IMR-90 (cell line): ENCODE data around the gene ISOC2. TPM values are rescaled to one million over a fixed set of nuclear protein-coding genes. Genes with fewer than 3 reads are reported as not detected.

ENCODE experiments used
- ATAC-seq: fragments of 200-7000 bp; cut with Tn5 transposase; 2 replicates; pipeline ENCODE4 v1.9.1; 2020; ENCODE audit warnings: low read depth, mild to moderate bottlenecking, moderate library complexity
- BruUV-seq: library from RNA; stranded (reverse); fragments of 400-500 nt; replicated peaks from 2 replicates; lab custom pipeline; 2021; lab: Mats Ljungman, UMichigan
- CTCF ChIA-PET: fragments of 300-600 bp; formaldehyde crosslinking; extraction: SDS; loops from one replicate; lab custom pipeline; 2021; ENCODE audit warnings: antibody characterized with exemption; lab: Yijun Ruan, JAX
- POLR2A ChIA-PET: fragments of 300-600 bp; sonication (Branson Sonifier 250); formaldehyde crosslinking; loops from one replicate; lab custom pipeline; 2022; ENCODE audit warnings: antibody characterized with exemption; ENCODE audit not compliant: unreplicated experiment; lab: Charles Lee
- DNase-seq: peaks from one replicate; pipeline ENCODE4 v3.0.0; 2013
- H2AFZ ChIP-seq: replicated peaks from 2 replicates; pipeline ENCODE3; 2013; ENCODE audit warnings: low read length, mild to moderate bottlenecking; ENCODE audit not compliant: poor library complexity
- H2AK5ac ChIP-seq: 2 replicates; pipeline ENCODE4 v1.6.1; 2013; ENCODE audit warnings: low read depth, low read length, inconsistent platforms
- H2AK9ac ChIP-seq: replicated peaks from 2 replicates; pipeline ENCODE3; 2013; ENCODE audit warnings: mild to moderate bottlenecking, low read depth, low read length, moderate library complexity; ENCODE audit not compliant: poor library complexity
- H2BK120ac ChIP-seq: 2 replicates; pipeline ENCODE4 v1.6.1; 2013; ENCODE audit warnings: low read depth, low read length, inconsistent platforms
- H2BK15ac ChIP-seq: 3 replicates; pipeline ENCODE4 v1.6.1; 2013; ENCODE audit warnings: low read depth, low read length, inconsistent platforms
- H2BK20ac ChIP-seq: 2 replicates; pipeline ENCODE4 v1.6.1; 2013; ENCODE audit warnings: low read depth, mild to moderate bottlenecking, inconsistent platforms, low read length, moderate library complexity
- H2BK5ac ChIP-seq: 2 replicates; pipeline ENCODE4 v1.6.1; 2013; ENCODE audit warnings: mild to moderate bottlenecking, low read depth, low read length, inconsistent platforms; ENCODE audit not compliant: poor library complexity, severe bottlenecking
- H3K14ac ChIP-seq: replicated peaks from 2 replicates; pipeline ENCODE4 v1.6.1; 2013; ENCODE audit warnings: low read depth, low read length, inconsistent platforms
- H3K18ac ChIP-seq: 2 replicates; pipeline ENCODE4 v1.6.1; 2013; ENCODE audit warnings: low read depth, low read length, control low read depth
- H3K23ac ChIP-seq: 2 replicates; pipeline ENCODE4 v1.6.1; 2013; ENCODE audit warnings: low read depth, low read length, inconsistent platforms
- H3K27ac ChIP-seq: 2 replicates; pipeline ENCODE4 v1.5.1; 2013; ENCODE audit warnings: mild to moderate bottlenecking, control low read depth, low read length; ENCODE audit not compliant: insufficient read depth
- H3K27me3 ChIP-seq: 2 replicates; pipeline ENCODE4 v1.6.1; 2013; ENCODE audit warnings: low read length; ENCODE audit not compliant: control insufficient read depth, insufficient read depth
- H3K36me3 ChIP-seq: 2 replicates; pipeline ENCODE4 v1.6.1; 2013; ENCODE audit warnings: low read length, mixed read lengths; ENCODE audit not compliant: control insufficient read depth, insufficient read depth
- H3K4ac ChIP-seq: 2 replicates; pipeline ENCODE4 v1.6.1; 2013; ENCODE audit warnings: low read depth, low read length, inconsistent platforms
- H3K4me1 ChIP-seq: 2 replicates; pipeline ENCODE4 v1.6.1; 2013; ENCODE audit warnings: low read length, mixed read lengths; ENCODE audit not compliant: control insufficient read depth, insufficient read depth
- H3K4me2 ChIP-seq: 2 replicates; pipeline ENCODE4 v1.6.1; 2013; ENCODE audit warnings: low read depth, mild to moderate bottlenecking, control low read depth, low read length, moderate library complexity
- H3K4me3 ChIP-seq: 2 replicates; pipeline ENCODE4 v1.5.1; 2013; ENCODE audit warnings: low read depth, mild to moderate bottlenecking, control low read depth, low read length, moderate library complexity; ENCODE audit not compliant: insufficient read depth
- H3K56ac ChIP-seq: 2 replicates; pipeline ENCODE4 v1.6.1; 2013; ENCODE audit warnings: low read length, inconsistent platforms; ENCODE audit not compliant: insufficient read depth; ENCODE audit errors: extremely low read depth
- H3K79me1 ChIP-seq, 2 experiments: 2 replicates each; pipeline ENCODE4 v1.6.1; 2013; ENCODE audit warnings: low read length in 2 of 2, inconsistent platforms in 1 of 2, low read depth in 1 of 2
- H3K9ac ChIP-seq: 2 replicates; pipeline ENCODE4 v1.6.1; 2013; ENCODE audit warnings: low read depth, low read length, control low read depth
- H3K9me1 ChIP-seq: 2 replicates; pipeline ENCODE4 v1.6.1; 2013; ENCODE audit warnings: low read length, inconsistent platforms; ENCODE audit not compliant: insufficient read depth
- H3K9me3 ChIP-seq: 2 replicates; pipeline ENCODE4 v1.6.1; 2013; ENCODE audit warnings: low read length; ENCODE audit not compliant: control insufficient read depth, insufficient read depth
- H4K20me1 ChIP-seq: 2 replicates; pipeline ENCODE4 v1.6.1; 2013; ENCODE audit warnings: low read length, inconsistent platforms; ENCODE audit not compliant: insufficient read depth
- H4K5ac ChIP-seq: 2 replicates; pipeline ENCODE4 v1.6.1; 2013; ENCODE audit warnings: mild to moderate bottlenecking, low read depth, low read length, control low read depth
- H4K8ac ChIP-seq, 2 experiments: 2 replicates each; pipeline ENCODE4 v1.6.1; 2013; ENCODE audit warnings: low read depth in 2 of 2, low read length in 2 of 2, control low read depth in 1 of 2, inconsistent platforms in 1 of 2
- H4K91ac ChIP-seq: 2 replicates; pipeline ENCODE4 v1.6.1; 2013; ENCODE audit warnings: low read depth, low read length, inconsistent platforms; ENCODE audit not compliant: insufficient read depth
- BHLHE40 ChIP-seq: fragments of 150-350 bp; IDR thresholded peaks from 2 replicates; pipeline ENCODE4 v1.6.1; 2016; ENCODE audit warnings: mild to moderate bottlenecking, low read depth, low read length
- CEBPB ChIP-seq: IDR thresholded peaks from 2 replicates; pipeline ENCODE4 v1.6.1; 2012; ENCODE audit warnings: low read depth, low read length, improper control_type of control experiment
- CHD1 ChIP-seq: IDR thresholded peaks from 2 replicates; pipeline ENCODE4 v1.6.1; 2012; ENCODE audit warnings: low read depth, low read length, improper control_type of control experiment
- CTCF ChIP-seq: conservative IDR thresholded peaks from 2 replicates; pipeline ENCODE4 v1.5.1; 2012; ENCODE audit warnings: mild to moderate bottlenecking, low read depth, low read length, improper control_type of control experiment
- ELK1 ChIP-seq: fragments of 150-350 bp; IDR thresholded peaks from 2 replicates; pipeline ENCODE4 v1.6.1; 2016; ENCODE audit warnings: low read depth, mild to moderate bottlenecking, low read length, moderate library complexity, borderline replicate concordance
- FOS ChIP-seq: fragments of 150-350 bp; IDR thresholded peaks from 2 replicates; pipeline ENCODE4 v1.6.1; 2016; ENCODE audit warnings: low read depth, low read length
- MAFK ChIP-seq: IDR thresholded peaks from 2 replicates; pipeline ENCODE4 v1.6.1; 2012; ENCODE audit warnings: low read depth, low read length, improper control_type of control experiment
- MAZ ChIP-seq: IDR thresholded peaks from 2 replicates; pipeline ENCODE4 v1.6.1; 2012; ENCODE audit warnings: low read depth, mild to moderate bottlenecking, low read length, improper control_type of control experiment, moderate library complexity, borderline replicate concordance
- MXI1 ChIP-seq: IDR thresholded peaks from 2 replicates; pipeline ENCODE4 v1.6.1; 2012; ENCODE audit warnings: low read depth, mild to moderate bottlenecking, low read length, moderate library complexity, borderline replicate concordance
- NFE2L2 ChIP-seq: fragments of 150-350 bp; IDR thresholded peaks from 2 replicates; pipeline ENCODE4 v1.6.1; 2016; ENCODE audit warnings: low read depth, mild to moderate bottlenecking, low read length
- POLR2A ChIP-seq: IDR thresholded peaks from 2 replicates; pipeline ENCODE4 v1.6.1; 2012; ENCODE audit warnings: mild to moderate bottlenecking, low read depth, low read length
- RAD21 ChIP-seq: IDR thresholded peaks from 2 replicates; pipeline ENCODE4 v1.6.1; 2012; ENCODE audit warnings: low read length, improper control_type of control experiment
- RCOR1 ChIP-seq: IDR thresholded peaks from 2 replicates; pipeline ENCODE4 v1.6.1; 2012; ENCODE audit warnings: mild to moderate bottlenecking, low read length, improper control_type of control experiment; ENCODE audit not compliant: insufficient replicate concordance
- RFX5 ChIP-seq: IDR thresholded peaks from 2 replicates; pipeline ENCODE4 v1.8.0; 2012; ENCODE audit warnings: low read depth, mild to moderate bottlenecking, low read length, moderate library complexity
- SMC3 ChIP-seq: fragments of 150-350 bp; IDR thresholded peaks from 2 replicates; pipeline ENCODE4 v1.6.1; 2016; ENCODE audit warnings: low read depth, mild to moderate bottlenecking, antibody characterized with exemption, low read length, moderate library complexity
- WGBS, 2 experiments: methylation state at CpG; one replicate each; pipeline versions ENCODE4 v1.1.5 to v1.1.7; 2013; ENCODE audit warnings: missing lambda C conversion rate in 2 of 2; ENCODE audit not compliant: insufficient read length in 1 of 2; ENCODE audit errors: extremely low coverage in 2 of 2; 5-methylcytosine and 5-hydroxymethylcytosine counted together
- dilution Hi-C: fragments of 300-500 bp; cut with HindIII; formaldehyde crosslinking; loops from one replicate; pipeline ENCODE4 v1.14.3; 2018; ENCODE audit warnings: low sequenced_read_pairs; ENCODE audit not compliant: unreplicated experiment
- in situ Hi-C: fragments of 300-500 bp; cut with MboI; formaldehyde crosslinking; loops from 3 replicates; pipeline ENCODE4 v1.14.3; 2019; ENCODE audit warnings: low sequenced_read_pairs, inconsistent platforms, mixed read lengths
- intact Hi-C: fragments of 100-400 bp; cut with micrococcal nuclease; formaldehyde crosslinking; loops from 2 replicates; pipeline ENCODE4 v1.10.0; 2022
- polyA plus RNA-seq, 3 experiments: library from polyadenylated mRNA; depleted of rRNA; stranded (reverse); fragments of >200 nt; gene quantifications; 2 replicates each; pipeline ENCODE4 v1.2.3, GENCODE V29; 2012; ENCODE audit warnings: low replicate concordance in 1 of 3
- total RNA-seq: library from RNA; depleted of rRNA; stranded (reverse); fragments of >200 nt; gene quantifications from 2 replicates; pipeline ENCODE4 v1.2.3, GENCODE V29; 2012
- TF ChIP-seq, protein P1 (sequence below): fragments of 150-350 bp; IDR thresholded peaks from 2 replicates; pipeline ENCODE4 v1.6.1; 2017; ENCODE audit warnings: mild to moderate bottlenecking, antibody characterized with exemption, low read length, low read depth

The ISOC2 gene
- total and polyA plus RNA-seq, 2 of the 4 experiments (the other 2 are of a cell fraction): 56.1 to 82.1 TPM

GRCh38 chr19:55419624-55420236, 41.7 kb downstream of the ISOC2 start:
- Histone ChIP-seq H2BK120ac (no peak overlapping the region), H3K4me1 (no peaks in the 10 kb centered on the region), H3K23ac (no peak overlapping the region), H2BK20ac (no peak overlapping the region), H3K9me3 (no peaks in the 10 kb centered on the region), H3K4me3 (no peak overlapping the region), H3K79me1 (no peaks in the 10 kb centered on the region), H3K9ac (no peak overlapping the region), H3K18ac (no peak overlapping the region), H3K36me3 (no peaks in the 10 kb centered on the region), H3K9me1 (0 out of 2 replicates have a peak, but pooled peaks cover 4% of the 10 kb centered on the region), H4K20me1 (no peaks in the 10 kb centered on the region; the same call in 1 of the 2 replicates), H4K91ac (no peak overlapping the region), H3K27me3 (peaks cover 16% of the 10 kb centered on the region), H3K4ac (no peak overlapping the region), H4K8ac (no peak overlapping the region), H3K4me2 (no peak overlapping the region), H2BK15ac (no peak overlapping the region), H2AK5ac (no peak overlapping the region), H4K5ac (no peak overlapping the region), H2AK9ac (no peak overlapping the region), H2BK5ac (no peak overlapping the region), H3K27ac (no peak overlapping the region), H2AFZ (no peak overlapping the region), H3K56ac (no peak overlapping the region), H3K14ac (no peak overlapping the region)
- no TSS peak for BruUV-seq
- ATAC-seq: no peak
- no peak for DNase-seq
- in situ Hi-C loops (loop anchor here (5.0 kb wide), 1 partner anchor 282 kb away; no protein-coding TSS in a partner anchor), intact Hi-C loops (loop anchor here (2.0 kb wide), 1 partner anchor 161 kb away; the partner anchor contains the start of gene PPP6R1), dilution Hi-C loops (no loop called here)
- 33% methylated on average over 1 of the region's 5 CpGs; no CpG with 5 or more reads in 1 of the 2 experiments for WGBS, 2 experiments
- POLR2A ChIA-PET: no interaction called here
- CTCF ChIA-PET: interaction anchor here (0.8 kb wide), 1 partner anchor 279 kb away, joined by 3 read pairs; no protein-coding TSS in a partner anchor
- TF ChIP-seq CTCF: no peak
- no peak for TF ChIP-seq MXI1
- TF ChIP-seq CEBPB: no peak
- no peak for TF ChIP-seq ELK1
- no peak for TF ChIP-seq MAZ
- no peak for TF ChIP-seq MAFK
- TF ChIP-seq, protein P1, sequence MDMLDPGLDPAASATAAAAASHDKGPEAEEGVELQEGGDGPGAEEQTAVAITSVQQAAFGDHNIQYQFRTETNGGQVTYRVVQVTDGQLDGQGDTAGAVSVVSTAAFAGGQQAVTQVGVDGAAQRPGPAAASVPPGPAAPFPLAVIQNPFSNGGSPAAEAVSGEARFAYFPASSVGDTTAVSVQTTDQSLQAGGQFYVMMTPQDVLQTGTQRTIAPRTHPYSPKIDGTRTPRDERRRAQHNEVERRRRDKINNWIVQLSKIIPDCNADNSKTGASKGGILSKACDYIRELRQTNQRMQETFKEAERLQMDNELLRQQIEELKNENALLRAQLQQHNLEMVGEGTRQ: no peak
- no peak for TF ChIP-seq POLR2A
- TF ChIP-seq CHD1: no peak
- no peak for TF ChIP-seq NFE2L2
- no peak for TF ChIP-seq FOS
- no peak for TF ChIP-seq RAD21
- no peak for TF ChIP-seq RFX5
- no peak for TF ChIP-seq BHLHE40
- TF ChIP-seq SMC3: no peak
- TF ChIP-seq RCOR1: no peak
